Activated effector memory CD4-positive, alpha-beta T cell treated with anti-CD3 and anti-CD28 coated beads, Interleukin-2, amount 50 U/mL, for 16 hours (primary cell): ENCODE results near the gene SESN1.

Experiments
- DNase-seq: peaks from one replicate; pipeline ENCODE4 v3.0.0-alpha.2; 2020

SESN1 gene

GRCh38 chr6:109024368-109024767 lies 70.3 kb downstream of the SESN1 start:
- no peak for DNase-seq

- DNase-seq: no peak
These were observed 71.2 kb downstream of the SESN1 start for GRCh38 chr6:109023356-109023925.

GRCh38 chr6:109021870-109022269 lies 72.8 kb downstream of the SESN1 start:
- DNase-seq: no peak

- no peak for DNase-seq
These were observed 74.7 kb downstream of the SESN1 start for GRCh38 chr6:109019911-109020310.

GRCh38 chr6:109015176-109015575 lies 79.5 kb downstream of the SESN1 start:
- DNase-seq: no peak

- DNase-seq: no peak
These were observed 80.0 kb downstream of the SESN1 start for GRCh38 chr6:109014606-109015005.

GRCh38 chr6:109013656-109014305 lies 80.9 kb downstream of the SESN1 start:
- DNase-seq: no peak

- no peak for DNase-seq
These were observed 83.9 kb downstream of the SESN1 start for GRCh38 chr6:109010705-109011102.

- DNase-seq: no peak
These were observed 84.5 kb downstream of the SESN1 start for GRCh38 chr6:109009962-109010704.

GRCh38 chr6:109009236-109009961 lies 85.2 kb downstream of the SESN1 start:
- peak; percentile 97 for DNase-seq

GRCh38 chr6:109008537-109009235 lies 86.0 kb downstream of the SESN1 start:
- no peak for DNase-seq

- no peak for DNase-seq
These were observed 86.6 kb downstream of the SESN1 start for GRCh38 chr6:109008054-109008453.

GRCh38 chr6:109007521-109007920 lies 87.1 kb downstream of the SESN1 start:
- no peak for DNase-seq

GRCh38 chr6:109006818-109007217 lies 87.8 kb downstream of the SESN1 start:
- DNase-seq: no peak

- no peak for DNase-seq
These were observed 91.8 kb downstream of the SESN1 start for GRCh38 chr6:109002882-109003281.

- DNase-seq: no peak
These were observed 92.5 kb downstream of the SESN1 start for GRCh38 chr6:109002051-109002697.

GRCh38 chr6:109001291-109001894 lies 93.3 kb downstream of the SESN1 start:
- DNase-seq: no peak

- no peak for DNase-seq
These were observed 94.4 kb downstream of the SESN1 start for GRCh38 chr6:109000289-109000688.

- DNase-seq: no peak
These were observed 95.2 kb downstream of the SESN1 start for GRCh38 chr6:108999428-108999827.

GRCh38 chr6:108998485-108998884 lies 96.2 kb downstream of the SESN1 start:
- no peak for DNase-seq

GRCh38 chr6:108996208-108996607 lies 98.4 kb downstream of the SESN1 start:
- no peak for DNase-seq

- no peak for DNase-seq
These were observed 99.3 kb downstream of the SESN1 start for GRCh38 chr6:108995296-108995695.
